ENCODE measurements around the gene GPR137. TPM values are rescaled to one million over a fixed set of nuclear protein-coding genes. Genes with fewer than 3 reads are reported as not detected.

GPR137 gene
- total RNA-seq, 4 donors from 2014 or later = 20.9 to 36.1 (median 25.4) TPM

GRCh38 chr11:64304032-64304315 lies 18.3 kb downstream of the GPR137 start:
- peaks cover 0 to 44% (median 19%) of the 10 kb centered on the region in 4 donors for H3K27me3 ChIP-seq
- peak overlapping the region; percentile 69 to 84 (median 78) for H3K4me3 ChIP-seq
- peaks cover 0 to 2% (median 0%) of the 10 kb centered on the region in 4 donors for H3K36me3 ChIP-seq
- no peak for DNase-seq (ENCODE audit: extremely low spot score)
- H3K4me1 ChIP-seq = peaks cover 36 to 66% (median 63%) of the 10 kb centered on the region in 4 donors
- H3K9me3 ChIP-seq = no peaks in the 10 kb centered on the region
- intact Hi-C loops (cut with DNase I) = loop anchor here (5.0 kb wide), 1 partner anchor 37 kb away; no protein-coding TSS in a partner anchor
- 53% methylated on average over 3 of the region's 5 CpGs for WGBS
- TF ChIP-seq POLR2AphosphoS5 (IDR thresholded peaks at IDR 0.05) (no peak), EP300 (IDR thresholded peaks at IDR 0.05) (no peak), CTCF (IDR thresholded peaks at IDR 0.05) (no peak), POLR2A (IDR thresholded peaks at IDR 0.05; ENCODE audit: low read depth) (no peak)
- H3K27ac ChIP-seq (replicated peaks in 1 of 4) = peak overlapping the region; percentile 86 to 98 (median 92)

GRCh38 chr11:64304316-64305072 lies 18.8 kb downstream of the GPR137 start:
- H3K4me1 ChIP-seq = peaks cover 31 to 61% (median 58%) of the 10 kb centered on the region in 4 donors
- intact Hi-C loops (cut with DNase I) = loop anchor here (5.0 kb wide), 1 partner anchor 37 kb away; no protein-coding TSS in a partner anchor
- whole genome bisulfite sequencing = 0% methylated on average over 30 of the region's 46 CpGs

GRCh38 chr11:64305075-64305690 lies 19.5 kb downstream of the GPR137 start, which contains the start of gene ESRRA:
TSS of gene ESRRA (plus strand) at chr11:64305524. CDS start at chr11:64307180, 1,656 bp downstream.
- peaks cover 0 to 32% (median 10%) of the 10 kb centered on the region in 4 donors for H3K27me3 ChIP-seq
- intact Hi-C loops (cut with DNase I) = no loop called here
- peak within 1 kb of the TSS; percentile 89 to 98 (median 92) for H3K27ac ChIP-seq (replicated peaks in 1 of 4)
- WGBS = 0% methylated on average over 1 of the region's 81 CpGs
- H3K4me3 ChIP-seq = peak within 1 kb of the TSS; percentile 69 to 84 (median 78)
- peaks cover 24 to 54% (median 51%) of the 10 kb centered on the region in 4 donors for H3K4me1 ChIP-seq
- peak; percentile 100 for DNase-seq (ENCODE audit: extremely low spot score)
- TF ChIP-seq POLR2AphosphoS5 (IDR thresholded peaks at IDR 0.05) = peak; percentile 88 to 89
- TF ChIP-seq CTCF (IDR thresholded peaks at IDR 0.05) = peak in 1 of 3 experiments; percentile 18
- TF ChIP-seq EP300 (IDR thresholded peaks at IDR 0.05) = no peak
- H3K36me3 ChIP-seq = peaks cover 0 to 5% (median 0%) of the 10 kb centered on the region in 4 donors
- no peaks in the 10 kb centered on the region for H3K9me3 ChIP-seq

More at GRCh38 chr11:64304316-64305072, 18.8 kb downstream of the GPR137 start:
- TF ChIP-seq POLR2A (IDR thresholded peaks at IDR 0.05; ENCODE audit: low read depth) (no peak), POLR2AphosphoS5 (IDR thresholded peaks at IDR 0.05) (peak; percentile 39 to 42), EP300 (IDR thresholded peaks at IDR 0.05) (no peak), CTCF (IDR thresholded peaks at IDR 0.05) (peak; percentile 82 to 88 (median 88))
- Histone ChIP-seq H3K36me3 (peaks cover 0 to 5% (median 0%) of the 10 kb centered on the region in 4 donors), H3K27ac (replicated peaks in 1 of 4) (peak overlapping the region; percentile 86 to 98 (median 92)), H3K9me3 (no peaks in the 10 kb centered on the region), H3K4me3 (peak overlapping the region; percentile 69 to 84 (median 78)), H3K27me3 (peaks cover 0 to 39% (median 16%) of the 10 kb centered on the region in 4 donors)
- peak; percentile 98 for DNase-seq (ENCODE audit: extremely low spot score)

- TF ChIP-seq CTCF (IDR thresholded peaks at IDR 0.05) (peak in 1 of 3 experiments; percentile 10), POLR2A (IDR thresholded peaks at IDR 0.05; ENCODE audit: low read depth) (no peak), POLR2AphosphoS5 (IDR thresholded peaks at IDR 0.05) (no peak), EP300 (IDR thresholded peaks at IDR 0.05) (no peak)
- DNase-seq (ENCODE audit: extremely low spot score) = peak; percentile 94
- Histone ChIP-seq H3K27me3 (peaks cover 0 to 25% (median 6%) of the 10 kb centered on the region in 4 donors), H3K36me3 (peaks cover 0 to 9% (median under 1%) of the 10 kb centered on the region in 4 donors), H3K4me1 (peaks cover 17 to 47% (median 43%) of the 10 kb centered on the region in 4 donors), H3K9me3 (no peaks in the 10 kb centered on the region), H3K4me3 (peak overlapping the region; percentile 69 to 84 (median 78)), H3K27ac (replicated peaks in 1 of 4) (peak overlapping the region; percentile 89 to 98 (median 92))
- 2% methylated on average over 31 of the region's 71 CpGs for WGBS
- intact Hi-C loops (cut with DNase I) = no loop called here
Measured at GRCh38 chr11:64305691-64306562, 20.3 kb downstream of the GPR137 start.

Data from esophagus muscularis mucosa (tissue), 4 donors.